WTC11 (cell line): ENCODE results near the gene GPD1L.

Experiments
- ARID4B ChIP-seq: sonication (generic); formaldehyde crosslinking; IDR thresholded peaks from 2 replicates; pipeline ENCODE4 v1.8.0; 2023; ENCODE audit warnings: missing genetic modification reagents, mild to moderate bottlenecking, borderline replicate concordance
- ATF2 ChIP-seq: sonication (generic); formaldehyde crosslinking; IDR thresholded peaks from 2 replicates; pipeline ENCODE4 v1.8.1; 2022; ENCODE audit warnings: low read depth, missing genetic modification reagents, borderline replicate concordance
- CTCF ChIP-seq: fragments of 200-600 bp; IDR thresholded peaks from 2 replicates; pipeline ENCODE4 v1.8.0; 2022; ENCODE audit warnings: antibody characterized with exemption
- FOXK1 ChIP-seq: sonication (generic); formaldehyde crosslinking; IDR thresholded peaks from 2 replicates; pipeline ENCODE4 v1.8.0; 2022; ENCODE audit warnings: mild to moderate bottlenecking, moderate library complexity, missing genetic modification reagents
- GTF2I ChIP-seq: fragments of 250-450 bp; sonication (Bioruptor Pico); conservative IDR thresholded peaks from 2 replicates; pipeline ENCODE4 v1.4.0; 2021; ENCODE audit warnings: mild to moderate bottlenecking
- MXD4 ChIP-seq: fragments of 250-450 bp; sonication (Bioruptor Pico); IDR thresholded peaks from 2 replicates; pipeline ENCODE4 v1.8.0; 2021; ENCODE audit warnings: mild to moderate bottlenecking, moderate library complexity, borderline replicate concordance
- SP1 ChIP-seq: sonication (generic); formaldehyde crosslinking; conservative IDR thresholded peaks from 2 replicates; pipeline ENCODE4 v1.8.1; 2022; ENCODE audit warnings: missing genetic modification reagents
- STAT6 ChIP-seq: sonication (generic); formaldehyde crosslinking; conservative IDR thresholded peaks from 2 replicates; pipeline ENCODE4 v1.8.1; 2023; ENCODE audit warnings: mild to moderate bottlenecking, low read depth, missing genetic modification reagents, moderate library complexity
- ZNF121 ChIP-seq: sonication (generic); formaldehyde crosslinking; IDR thresholded peaks from 2 replicates; pipeline ENCODE4 v1.8.0; 2023; ENCODE audit warnings: missing genetic modification reagents
- ZNF317 ChIP-seq: sonication (generic); formaldehyde crosslinking; IDR thresholded peaks from 2 replicates; pipeline ENCODE4 v1.8.1; 2023; ENCODE audit warnings: low read depth, mild to moderate bottlenecking, moderate library complexity, missing genetic modification reagents, borderline replicate concordance
- ZNF423 ChIP-seq: fragments of 250-450 bp; sonication (Bioruptor Pico); IDR thresholded peaks from 2 replicates; pipeline ENCODE4 v2.1.2; 2022; ENCODE audit warnings: mild to moderate bottlenecking, moderate library complexity
- ZSCAN18 ChIP-seq: fragments of 250-450 bp; sonication (Bioruptor Pico); IDR thresholded peaks from 2 replicates; pipeline ENCODE4 v2.1.2; 2022; ENCODE audit warnings: mild to moderate bottlenecking, moderate library complexity

GRCh38 chr3:32089476-32089875 lies 16.9 kb upstream of the GPD1L start:
- TF ChIP-seq GTF2I (no peak), CTCF (no peak), MXD4 (CRISPR knock-in tag) (no peak), ZNF317 (CRISPR knock-in tag) (no peak), FOXK1 (CRISPR knock-in tag) (no peak), ATF2 (CRISPR knock-in tag) (no peak), ZNF423 (CRISPR knock-in tag) (no peak), STAT6 (CRISPR knock-in tag) (no peak), ZSCAN18 (CRISPR knock-in tag) (no peak), ZNF121 (no peak), SP1 (CRISPR knock-in tag) (no peak), ARID4B (CRISPR knock-in tag) (no peak)
